Stimulated activated CD8-positive, alpha-beta memory T cell treated with anti-CD3 and anti-CD28 coated beads, Interleukin-15, amount 100 ng/mL, for 48 hours (primary cell): Measurements from ENCODE around the gene FAM210A.

Experiments
- DNase-seq, 2 donors: peaks; one replicate each; pipeline ENCODE4 v3.0.0-alpha.2; 2020; ENCODE audit warnings: low read depth in 2 of 2

FAM210A gene

GRCh38 chr18:13646633-13647032 is 79.7 kb downstream of the FAM210A start:
- DNase-seq: no peak

GRCh38 chr18:13645093-13645492 is 81.3 kb downstream of the FAM210A start:
- no peak for DNase-seq

GRCh38 chr18:13643261-13643751 is 83.1 kb downstream of the FAM210A start:
- DNase-seq: no peak

GRCh38 chr18:13642440-13642827 is 83.9 kb downstream of the FAM210A start:
- DNase-seq: no peak

- no peak for DNase-seq
Measured at GRCh38 chr18:13641551-13642439, 84.6 kb downstream of the FAM210A start.

- no peak for DNase-seq
Measured at GRCh38 chr18:13640266-13640860, 86.0 kb downstream of the FAM210A start.

- DNase-seq: no peak
Measured at GRCh38 chr18:13638719-13639595, 87.4 kb downstream of the FAM210A start.

- no peak for DNase-seq
Measured at GRCh38 chr18:13635046-13635445, 91.3 kb downstream of the FAM210A start.

GRCh38 chr18:13633700-13634099 is 92.7 kb downstream of the FAM210A start:
- no peak for DNase-seq

GRCh38 chr18:13630716-13631268 is 95.6 kb downstream of the FAM210A start:
- no peak for DNase-seq

GRCh38 chr18:13629841-13630715 is 96.3 kb downstream of the FAM210A start:
- DNase-seq: peak in 1 of 2 donors; percentile 45

- no peak for DNase-seq
Measured at GRCh38 chr18:13628211-13628610, 98.1 kb downstream of the FAM210A start.

- no peak for DNase-seq
Measured at GRCh38 chr18:13627639-13628038, 98.7 kb downstream of the FAM210A start.

- no peak for DNase-seq
Measured at GRCh38 chr18:13626544-13626908, 99.8 kb downstream of the FAM210A start.

- no peak for DNase-seq
Measured at GRCh38 chr18:13625843-13626543, 100.4 kb downstream of the FAM210A start.

- DNase-seq: no peak
Measured at GRCh38 chr18:13625355-13625754, 101.0 kb downstream of the FAM210A start.

- no peak for DNase-seq
Measured at GRCh38 chr18:13624563-13625237, 101.7 kb downstream of the FAM210A start.

- no peak for DNase-seq
Measured at GRCh38 chr18:13623871-13624270, 102.5 kb downstream of the FAM210A start.

GRCh38 chr18:13623348-13623747 is 103.0 kb downstream of the FAM210A start:
- DNase-seq: no peak

GRCh38 chr18:13622751-13623150 is 103.6 kb downstream of the FAM210A start:
- DNase-seq: no peak
